Lower leg skin (tissue), 4 donors: ENCODE data around the gene TRMO. TPM values are rescaled to one million over a fixed set of nuclear protein-coding genes. Genes with fewer than 3 reads are reported as not detected.

Source experiments
- DNase-seq, 2 donors: peaks; one replicate each; pipeline ENCODE4 v3.0.0-alpha.2; 2019; ENCODE audit warnings: low spot score in 2 of 2
- H3K4me3 ChIP-seq: fragments of 200-600 bp; sonication (generic); 2 replicates; pipeline ENCODE4 v1.5.1; 2017; ENCODE audit warnings: mild to moderate bottlenecking, low read depth; ENCODE audit not compliant: poor library complexity, severe bottlenecking
- CTCF ChIP-seq, 3 donors: fragments of 450-650 bp; IDR thresholded peaks; one replicate each; pipeline ENCODE4 v1.5.1; 2016; ENCODE audit warnings: antibody characterized with exemption in 3 of 3, mild to moderate bottlenecking in 3 of 3, moderate library complexity in 2 of 3
- POLR2A ChIP-seq, 2 donors: fragments of 450-650 bp; IDR thresholded peaks; one replicate each; pipeline ENCODE4 v1.6.1; 2016 to 2017; ENCODE audit warnings: antibody characterized with exemption in 2 of 2, mild to moderate bottlenecking in 1 of 2, moderate library complexity in 1 of 2
- WGBS, 2 donors: methylation state at CpG; one replicate each; pipeline ENCODE4 v1.1.5; 2018; 5-methylcytosine and 5-hydroxymethylcytosine counted together
- intact Hi-C: fragments of 100-400 bp; cut with DNase I; formaldehyde crosslinking; loops from one replicate; pipeline ENCODE4 v1.15.0; 2023; ENCODE audit warnings: low total_unique reads
- total RNA-seq, 4 donors: library from RNA; depleted of rRNA; stranded (reverse); fragments of >200 nt; gene quantifications; one replicate each; pipeline ENCODE4 v1.1.0, GENCODE V29; 2016

The TRMO gene
- total RNA-seq, 4 donors from 2014 or later: 28.6 to 51.6 (median 38.7) TPM

- TF ChIP-seq POLR2A (IDR thresholded peaks at IDR 0.05) (no peak), CTCF (IDR thresholded peaks at IDR 0.05) (no peak)
- 76 to 80% methylated on average over 5 of the region's 5 CpGs for WGBS, 2 donors
- intact Hi-C loops: no loop called here
- no peak overlapping the region for H3K4me3 ChIP-seq
- no peak for DNase-seq
Measured at GRCh38 chr9:97925497-97926334, 3.4 kb upstream of the TRMO start.

GRCh38 chr9:97924386-97924785 lies 2.1 kb upstream of the TRMO start:
- 46 to 64% methylated on average over 4 of the region's 4 CpGs for WGBS, 2 donors
- no peak overlapping the region for H3K4me3 ChIP-seq
- no peak for DNase-seq
- TF ChIP-seq POLR2A (IDR thresholded peaks at IDR 0.05) (no peak), CTCF (IDR thresholded peaks at IDR 0.05) (no peak)
- intact Hi-C loops: no loop called here

GRCh38 chr9:97923529-97924108 lies 1.3 kb upstream of the TRMO start:
- intact Hi-C loops: no loop called here
- WGBS, 2 donors: 0% methylated on average over 8 of the region's 8 CpGs
- TF ChIP-seq CTCF (IDR thresholded peaks at IDR 0.05) (peak in 1 of 3 donors; percentile 80), POLR2A (IDR thresholded peaks at IDR 0.05) (no peak)
- no peak overlapping the region for H3K4me3 ChIP-seq
- peak; percentile 87 to 92 for DNase-seq

GRCh38 chr9:97919217-97919813 lies 3.0 kb downstream of the TRMO start:
- intact Hi-C loops: no loop called here
- no peak overlapping the region for H3K4me3 ChIP-seq
- TF ChIP-seq CTCF (IDR thresholded peaks at IDR 0.05) (no peak), POLR2A (IDR thresholded peaks at IDR 0.05) (no peak)
- no peak for DNase-seq

GRCh38 chr9:97918611-97919010 lies 3.7 kb downstream of the TRMO start:
- intact Hi-C loops: no loop called here
- no peak for TF ChIP-seq CTCF (IDR thresholded peaks at IDR 0.05)
- TF ChIP-seq POLR2A (IDR thresholded peaks at IDR 0.05): no peak
- H3K4me3 ChIP-seq: no peak overlapping the region
- WGBS, 2 donors: 42 to 50% methylated on average over 4 of the region's 4 CpGs
- no peak for DNase-seq
